ENCODE results near the gene COPA.

The COPA gene

DNA sequence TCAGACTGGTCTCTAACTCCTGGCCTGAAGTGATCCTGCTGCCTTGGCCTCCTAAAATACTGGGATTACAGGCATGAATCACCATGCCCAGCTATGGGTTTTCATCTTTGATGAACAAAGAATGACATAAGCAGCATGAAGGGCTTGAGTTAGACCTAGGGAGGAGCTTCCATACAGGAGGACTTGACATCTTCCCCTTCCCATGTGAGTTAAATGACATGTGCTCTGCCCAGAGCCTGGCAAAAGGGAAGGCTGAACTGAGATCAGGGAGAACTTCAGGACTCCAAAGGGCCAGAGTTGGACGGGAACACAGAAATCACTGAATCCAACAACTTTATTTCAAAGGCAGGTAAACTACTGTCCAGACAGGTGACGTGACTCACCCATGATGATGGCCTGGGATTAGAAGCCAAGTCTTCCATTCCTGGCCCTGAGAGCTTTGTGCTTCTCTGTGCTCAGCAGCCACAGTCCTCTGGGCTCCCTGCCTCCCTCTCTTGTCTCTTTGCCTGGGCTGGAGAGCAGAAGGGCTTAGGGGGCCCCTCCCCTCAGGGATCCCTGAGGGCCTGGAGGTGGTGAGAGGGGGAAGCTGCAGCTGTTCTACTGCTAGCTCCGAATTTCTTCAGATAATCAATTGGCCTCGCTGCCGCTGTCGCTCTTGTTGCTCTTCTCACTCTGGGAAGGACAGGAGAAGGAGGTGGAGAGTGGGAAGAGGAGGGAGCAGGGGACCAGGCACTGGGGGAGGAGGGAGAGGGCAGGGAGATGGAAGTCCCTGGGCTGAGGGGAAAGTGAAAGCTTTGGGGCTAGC, 31.5 kb upstream of the COPA start:
- in situ Hi-C loops (cut with HindIII; ENCODE audit: low pct_ligation_motif_present, low sequenced_read_pairs): no loop called here
- no peak for DNase-seq
- Histone ChIP-seq H3K27me3 (replicated peaks) (no peaks in the 10 kb centered on the region), H3K4me3 (ENCODE audit: low read depth, low read length) (no peak overlapping the region), H3K27ac (no peak overlapping the region), H3K36me3 (replicated peaks) (no peaks in the 10 kb centered on the region)
- TF ChIP-seq, protein P1, sequence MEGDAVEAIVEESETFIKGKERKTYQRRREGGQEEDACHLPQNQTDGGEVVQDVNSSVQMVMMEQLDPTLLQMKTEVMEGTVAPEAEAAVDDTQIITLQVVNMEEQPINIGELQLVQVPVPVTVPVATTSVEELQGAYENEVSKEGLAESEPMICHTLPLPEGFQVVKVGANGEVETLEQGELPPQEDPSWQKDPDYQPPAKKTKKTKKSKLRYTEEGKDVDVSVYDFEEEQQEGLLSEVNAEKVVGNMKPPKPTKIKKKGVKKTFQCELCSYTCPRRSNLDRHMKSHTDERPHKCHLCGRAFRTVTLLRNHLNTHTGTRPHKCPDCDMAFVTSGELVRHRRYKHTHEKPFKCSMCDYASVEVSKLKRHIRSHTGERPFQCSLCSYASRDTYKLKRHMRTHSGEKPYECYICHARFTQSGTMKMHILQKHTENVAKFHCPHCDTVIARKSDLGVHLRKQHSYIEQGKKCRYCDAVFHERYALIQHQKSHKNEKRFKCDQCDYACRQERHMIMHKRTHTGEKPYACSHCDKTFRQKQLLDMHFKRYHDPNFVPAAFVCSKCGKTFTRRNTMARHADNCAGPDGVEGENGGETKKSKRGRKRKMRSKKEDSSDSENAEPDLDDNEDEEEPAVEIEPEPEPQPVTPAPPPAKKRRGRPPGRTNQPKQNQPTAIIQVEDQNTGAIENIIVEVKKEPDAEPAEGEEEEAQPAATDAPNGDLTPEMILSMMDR (IDR thresholded peaks at IDR 0.05; ENCODE audit: low read depth, low read length, missing control alignments): no peak

DNA sequence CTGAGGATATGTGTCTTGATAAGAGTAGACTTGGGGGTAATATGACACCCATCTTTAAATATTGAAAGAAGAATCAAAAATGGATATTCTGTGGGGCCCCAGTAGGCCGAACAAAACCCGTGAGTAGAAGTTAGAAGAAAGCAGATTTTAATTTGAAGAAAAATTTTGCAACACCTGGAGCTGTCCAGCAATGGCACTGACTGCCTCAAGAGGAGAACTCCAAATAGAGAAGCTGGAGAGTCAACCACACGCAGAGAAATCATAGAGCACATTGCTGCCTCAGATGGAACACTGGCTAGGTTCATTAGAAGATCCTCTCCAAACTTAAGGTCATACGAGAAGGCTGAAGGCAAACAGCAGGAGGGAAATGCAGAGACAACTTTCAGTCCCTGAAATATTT, 30.6 kb upstream of the COPA start:
- no peak overlapping the region for H3K4me3 ChIP-seq (ENCODE audit: low read depth, low read length)
- H3K36me3 ChIP-seq (replicated peaks): no peaks in the 10 kb centered on the region
- H3K27me3 ChIP-seq (replicated peaks): no peaks in the 10 kb centered on the region
- DNase-seq: no peak
- H3K27ac ChIP-seq: no peak overlapping the region
- TF ChIP-seq, protein P1 (IDR thresholded peaks at IDR 0.05; ENCODE audit: low read depth, low read length, missing control alignments): no peak
- in situ Hi-C loops (cut with HindIII; ENCODE audit: low pct_ligation_motif_present, low sequenced_read_pairs): no loop called here

DNA sequence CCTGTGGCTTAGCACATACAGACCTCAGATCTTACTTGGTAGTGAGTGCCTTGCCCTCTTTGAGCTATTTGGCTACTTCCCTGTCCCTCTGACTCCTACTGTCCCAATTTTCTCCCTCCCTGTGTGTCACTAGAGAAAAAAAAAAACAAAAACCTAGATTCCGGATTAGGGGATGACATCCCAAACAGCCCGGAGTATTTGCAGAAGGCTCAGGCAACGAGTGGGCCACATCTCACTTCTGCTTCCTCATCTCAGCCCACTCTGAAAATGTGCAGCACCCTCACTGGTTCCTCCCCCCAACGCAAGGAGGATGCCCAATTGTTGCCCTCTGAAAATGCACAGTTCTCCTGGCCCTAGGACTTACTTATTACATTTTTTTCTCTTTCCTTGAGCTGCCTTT, 28.7 kb upstream of the COPA start:
- no peak for DNase-seq
- Histone ChIP-seq H3K27me3 (replicated peaks) (no peaks in the 10 kb centered on the region), H3K36me3 (replicated peaks) (no peaks in the 10 kb centered on the region), H3K4me3 (ENCODE audit: low read depth, low read length) (no peak overlapping the region), H3K27ac (no peak overlapping the region)
- in situ Hi-C loops (cut with HindIII; ENCODE audit: low pct_ligation_motif_present, low sequenced_read_pairs): no loop called here
- TF ChIP-seq, protein P1 (IDR thresholded peaks at IDR 0.05; ENCODE audit: low read depth, low read length, missing control alignments): no peak

DNA sequence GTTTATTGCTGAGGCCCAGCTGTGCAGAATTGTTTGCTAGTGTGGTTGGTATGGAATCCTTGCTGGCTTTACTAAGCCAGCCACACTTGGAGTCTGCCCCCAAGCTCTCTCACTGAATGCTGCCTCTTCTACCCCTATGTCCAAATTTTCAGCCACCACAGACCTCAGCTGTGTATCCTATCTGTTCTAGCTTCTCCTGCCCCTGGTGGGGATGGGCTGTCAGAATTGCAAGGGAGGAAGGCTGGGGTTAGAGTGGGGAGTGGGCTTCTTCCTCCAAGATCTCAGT, 28.2 kb upstream of the COPA start:
- Histone ChIP-seq H3K27me3 (replicated peaks) (no peaks in the 10 kb centered on the region), H3K4me3 (ENCODE audit: low read depth, low read length) (no peak overlapping the region), H3K36me3 (replicated peaks) (no peaks in the 10 kb centered on the region), H3K27ac (no peak overlapping the region)
- in situ Hi-C loops (cut with HindIII; ENCODE audit: low pct_ligation_motif_present, low sequenced_read_pairs): no loop called here
- TF ChIP-seq, protein P1 (IDR thresholded peaks at IDR 0.05; ENCODE audit: low read depth, low read length, missing control alignments): no peak
- DNase-seq: no peak

DNA sequence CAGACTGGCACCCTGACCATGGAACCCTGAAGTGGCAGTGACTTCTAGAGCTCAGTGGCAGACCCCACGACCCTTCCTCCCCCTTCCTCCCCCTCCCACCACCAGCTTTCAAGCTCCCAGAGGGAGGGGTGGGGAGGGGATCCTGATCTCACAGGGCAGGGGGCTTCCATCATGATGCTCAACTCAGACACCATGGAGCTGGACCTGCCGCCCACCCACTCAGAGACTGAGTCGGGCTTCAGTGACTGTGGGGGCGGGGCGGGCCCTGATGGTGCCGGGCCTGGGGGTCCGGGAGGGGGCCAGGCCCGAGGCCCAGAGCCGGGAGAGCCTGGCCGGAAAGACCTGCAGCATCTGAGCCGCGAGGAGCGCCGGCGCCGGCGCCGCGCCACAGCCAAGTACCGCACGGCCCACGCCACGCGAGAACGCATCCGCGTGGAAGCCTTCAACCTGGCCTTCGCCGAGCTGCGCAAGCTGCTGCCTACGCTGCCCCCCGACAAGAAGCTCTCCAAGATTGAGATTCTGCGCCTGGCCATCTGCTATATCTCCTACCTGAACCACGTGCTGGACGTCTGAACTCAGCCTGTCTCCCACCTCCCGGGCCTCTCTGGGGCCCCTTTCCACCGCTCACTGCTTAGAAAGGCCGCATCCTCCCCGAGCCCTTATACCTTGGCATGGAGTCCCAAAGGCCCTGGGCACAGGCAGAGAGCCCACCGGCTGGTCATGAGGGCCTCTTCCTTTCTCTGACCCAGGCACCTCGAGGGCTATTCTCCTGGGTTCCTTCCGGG, 27.7 kb upstream of the COPA start:
- in situ Hi-C loops (cut with HindIII; ENCODE audit: low pct_ligation_motif_present, low sequenced_read_pairs): no loop called here
- H3K27ac ChIP-seq: no peak overlapping the region
- no peak overlapping the region for H3K4me3 ChIP-seq (ENCODE audit: low read depth, low read length)
- H3K27me3 ChIP-seq (replicated peaks): no peaks in the 10 kb centered on the region
- TF ChIP-seq, protein P1 (IDR thresholded peaks at IDR 0.05; ENCODE audit: low read depth, low read length, missing control alignments): no peak
- H3K36me3 ChIP-seq (replicated peaks): no peaks in the 10 kb centered on the region
- no peak for DNase-seq

Data from brain microvascular endothelial cell (primary cell).